Smooth muscle cell of the coronary artery (primary cell): Measurements from ENCODE around the gene GDAP2. TPM values are rescaled to one million over a fixed set of nuclear protein-coding genes. Genes with fewer than 3 reads are reported as not detected.

Experiments used
- total RNA-seq: library from RNA; depleted of rRNA; stranded (reverse); fragments of >200 nt; gene quantifications from 2 replicates; pipeline ENCODE4 v1.2.3, GENCODE V29; 2014; ENCODE audit warnings: low replicate concordance

Gene GDAP2
- 15.6 and 15.8 TPM in 2 replicates for total RNA-seq

DNA sequence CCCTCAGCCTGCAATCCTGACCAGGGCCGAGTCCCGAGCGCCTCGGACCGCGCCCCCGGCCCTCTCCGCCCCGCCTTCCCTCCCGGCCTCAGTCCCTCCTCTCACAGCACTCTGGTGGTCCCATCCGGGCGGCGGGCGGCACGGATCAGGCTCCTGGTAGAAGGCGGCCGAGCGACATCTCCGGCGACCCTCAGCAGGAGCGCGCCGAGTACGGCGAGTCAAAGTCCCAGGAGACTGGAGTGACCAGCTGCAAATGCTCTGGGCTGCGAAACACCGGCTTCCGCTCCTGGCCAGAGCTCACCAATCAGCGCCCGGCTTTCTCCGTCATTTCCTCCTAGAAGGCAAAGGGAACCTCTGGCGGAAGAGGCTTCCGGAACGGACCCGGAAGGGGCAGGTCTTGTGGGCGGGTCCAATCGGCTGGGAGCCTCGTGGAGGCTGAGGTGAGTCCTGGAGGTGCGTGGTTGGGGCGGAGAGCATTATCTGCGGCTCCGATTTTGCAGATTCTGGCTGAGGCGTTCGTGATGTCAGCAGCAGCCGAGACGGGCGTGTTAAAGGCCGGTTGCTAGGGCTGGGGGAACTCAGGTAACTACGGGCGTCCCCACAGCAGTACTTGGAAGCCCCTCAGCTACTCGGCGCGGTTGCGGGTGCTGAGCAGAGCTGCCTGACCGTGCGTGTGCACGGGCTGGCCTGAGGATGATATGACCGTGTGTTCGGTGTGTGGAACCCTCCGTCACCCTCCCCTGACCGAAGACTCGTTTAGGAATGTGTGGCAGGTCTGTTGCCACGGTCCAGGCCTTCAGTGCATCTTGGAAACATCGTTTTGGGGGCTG lies at the start of gene GDAP2, which contains the start of gene WDR3:
Gene GDAP2, minus strand, starts transcription at position 279 of the 830 bp plus-strand sequence. CDS start 9,264 bp downstream, outside the sequence.
Gene WDR3, plus strand, starts transcription at position 397 of the 830 bp plus-strand sequence. CDS start 3,581 bp downstream, outside the sequence.

Other genes with a start within 250 kb of the GDAP2 start
- 14.5 and 19.2 TPM in 2 replicates for gene WDR3, start 118 bp upstream of the GDAP2 start, total RNA-seq